ENCODE results near the gene UPP1.
A peak's percentile ranks its signal among the peaks of the same experiment; 100 is the strongest.

The UPP1 gene

GRCh38 chr7:48096273-48096672, 7.2 kb downstream of the UPP1 start:
- Histone ChIP-seq H3K4me1 (ENCODE audit: insufficient read depth, poor library complexity, severe bottlenecking) (peaks cover 56% of the 10 kb centered on the region), H3K36me3 (ENCODE audit: low read depth) (peaks cover 100% of the 10 kb centered on the region), H3K4me3 (ENCODE audit: severe bottlenecking) (no peak overlapping the region), H3K9me3 (ENCODE audit: severe bottlenecking) (no peaks in the 10 kb centered on the region), H3K27ac (ENCODE audit: poor library complexity, severe bottlenecking) (peak overlapping the region; percentile 98), H3K27me3 (ENCODE audit: insufficient read depth, poor library complexity, severe bottlenecking) (no peaks in the 10 kb centered on the region)
- peak; percentile 15; the same call in 1 of the 3 replicates for ATAC-seq (ENCODE audit: low read depth)
- TF ChIP-seq, protein P1, sequence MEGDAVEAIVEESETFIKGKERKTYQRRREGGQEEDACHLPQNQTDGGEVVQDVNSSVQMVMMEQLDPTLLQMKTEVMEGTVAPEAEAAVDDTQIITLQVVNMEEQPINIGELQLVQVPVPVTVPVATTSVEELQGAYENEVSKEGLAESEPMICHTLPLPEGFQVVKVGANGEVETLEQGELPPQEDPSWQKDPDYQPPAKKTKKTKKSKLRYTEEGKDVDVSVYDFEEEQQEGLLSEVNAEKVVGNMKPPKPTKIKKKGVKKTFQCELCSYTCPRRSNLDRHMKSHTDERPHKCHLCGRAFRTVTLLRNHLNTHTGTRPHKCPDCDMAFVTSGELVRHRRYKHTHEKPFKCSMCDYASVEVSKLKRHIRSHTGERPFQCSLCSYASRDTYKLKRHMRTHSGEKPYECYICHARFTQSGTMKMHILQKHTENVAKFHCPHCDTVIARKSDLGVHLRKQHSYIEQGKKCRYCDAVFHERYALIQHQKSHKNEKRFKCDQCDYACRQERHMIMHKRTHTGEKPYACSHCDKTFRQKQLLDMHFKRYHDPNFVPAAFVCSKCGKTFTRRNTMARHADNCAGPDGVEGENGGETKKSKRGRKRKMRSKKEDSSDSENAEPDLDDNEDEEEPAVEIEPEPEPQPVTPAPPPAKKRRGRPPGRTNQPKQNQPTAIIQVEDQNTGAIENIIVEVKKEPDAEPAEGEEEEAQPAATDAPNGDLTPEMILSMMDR (IDR thresholded peaks at IDR 0.05; ENCODE audit: poor library complexity, severe bottlenecking), result no peak
- no peak for DNase-seq (ENCODE audit: low spot score)

GRCh38 chr7:48097521-48098231, 8.6 kb downstream of the UPP1 start:
- H3K36me3 ChIP-seq (ENCODE audit: low read depth), result peaks cover 100% of the 10 kb centered on the region
- peaks cover 48% of the 10 kb centered on the region for H3K4me1 ChIP-seq (ENCODE audit: insufficient read depth, poor library complexity, severe bottlenecking)
- H3K9me3 ChIP-seq (ENCODE audit: severe bottlenecking), result no peaks in the 10 kb centered on the region
- no peak overlapping the region for H3K4me3 ChIP-seq (ENCODE audit: severe bottlenecking)
- ATAC-seq (ENCODE audit: low read depth) (no peak), DNase-seq (ENCODE audit: low spot score) (no peak)
- H3K27ac ChIP-seq (ENCODE audit: poor library complexity, severe bottlenecking), result peak overlapping the region; percentile 98
- TF ChIP-seq, protein P1 (IDR thresholded peaks at IDR 0.05; ENCODE audit: poor library complexity, severe bottlenecking), result no peak
- no peaks in the 10 kb centered on the region for H3K27me3 ChIP-seq (ENCODE audit: insufficient read depth, poor library complexity, severe bottlenecking)

DNA sequence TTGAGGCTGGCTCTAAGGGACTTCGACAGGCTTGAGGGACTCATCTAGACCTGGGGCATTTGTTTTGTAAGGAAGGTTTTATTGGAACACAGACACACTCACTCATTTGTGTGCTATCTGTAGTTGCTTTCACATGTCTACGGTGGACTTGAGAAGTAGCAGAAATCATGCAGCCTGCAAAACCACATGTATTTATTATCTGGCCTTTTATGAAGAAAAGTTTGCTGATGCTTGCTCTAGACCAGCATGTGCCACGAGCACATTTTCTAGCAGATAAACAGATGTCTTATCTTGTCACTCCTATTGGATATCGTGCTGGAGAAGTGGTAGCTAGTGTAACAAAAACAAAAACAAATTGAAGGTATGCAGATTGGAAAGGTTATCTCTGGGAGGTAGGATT, 9.8 kb downstream of the UPP1 start:
- Histone ChIP-seq H3K27ac (ENCODE audit: poor library complexity, severe bottlenecking) (peak overlapping the region; percentile 98), H3K4me3 (ENCODE audit: severe bottlenecking) (no peak overlapping the region), H3K27me3 (ENCODE audit: insufficient read depth, poor library complexity, severe bottlenecking) (no peaks in the 10 kb centered on the region), H3K36me3 (ENCODE audit: low read depth) (peaks cover 100% of the 10 kb centered on the region), H3K9me3 (ENCODE audit: severe bottlenecking) (no peaks in the 10 kb centered on the region), H3K4me1 (ENCODE audit: insufficient read depth, poor library complexity, severe bottlenecking) (peaks cover 37% of the 10 kb centered on the region)
- no peak for ATAC-seq (ENCODE audit: low read depth)
- no peak for DNase-seq (ENCODE audit: low spot score)
- TF ChIP-seq, protein P1 (IDR thresholded peaks at IDR 0.05; ENCODE audit: poor library complexity, severe bottlenecking), result no peak

- no peak overlapping the region for H3K4me3 ChIP-seq (ENCODE audit: severe bottlenecking)
- ATAC-seq (ENCODE audit: low read depth) (no peak), DNase-seq (ENCODE audit: low spot score) (no peak)
- H3K27me3 ChIP-seq (ENCODE audit: insufficient read depth, poor library complexity, severe bottlenecking), result no peaks in the 10 kb centered on the region
- no peaks in the 10 kb centered on the region for H3K9me3 ChIP-seq (ENCODE audit: severe bottlenecking)
- TF ChIP-seq, protein P1 (IDR thresholded peaks at IDR 0.05; ENCODE audit: poor library complexity, severe bottlenecking), result no peak
- H3K36me3 ChIP-seq (ENCODE audit: low read depth), result peaks cover 100% of the 10 kb centered on the region
- no peak overlapping the region for H3K27ac ChIP-seq (ENCODE audit: poor library complexity, severe bottlenecking)
- peaks cover 27% of the 10 kb centered on the region for H3K4me1 ChIP-seq (ENCODE audit: insufficient read depth, poor library complexity, severe bottlenecking)
Measured at GRCh38 chr7:48099781-48100180, 10.7 kb downstream of the UPP1 start.

- no peak overlapping the region for H3K4me3 ChIP-seq (ENCODE audit: severe bottlenecking)
- no peak overlapping the region for H3K27ac ChIP-seq (ENCODE audit: poor library complexity, severe bottlenecking)
- H3K4me1 ChIP-seq (ENCODE audit: insufficient read depth, poor library complexity, severe bottlenecking), result peaks cover 13% of the 10 kb centered on the region
- DNase-seq (ENCODE audit: low spot score), result no peak
- no peaks in the 10 kb centered on the region for H3K9me3 ChIP-seq (ENCODE audit: severe bottlenecking)
- H3K27me3 ChIP-seq (ENCODE audit: insufficient read depth, poor library complexity, severe bottlenecking), result no peaks in the 10 kb centered on the region
- TF ChIP-seq, protein P1 (IDR thresholded peaks at IDR 0.05; ENCODE audit: poor library complexity, severe bottlenecking), result no peak
- peaks cover 100% of the 10 kb centered on the region for H3K36me3 ChIP-seq (ENCODE audit: low read depth)
- no peak for ATAC-seq (ENCODE audit: low read depth)
Measured at GRCh38 chr7:48101352-48101751, 12.3 kb downstream of the UPP1 start.
